ENCODE results near the gene BCR.

The BCR gene

GRCh38 chr22:23269441-23270211, 89.3 kb downstream of the BCR start:
- no peak for TF ChIP-seq CTCF (IDR thresholded peaks at IDR 0.05; ENCODE audit: borderline replicate concordance, insufficient read depth, low read depth, low read length)
- H3K4me3 ChIP-seq (ENCODE audit: low read depth, low read length), result no peak overlapping the region

GRCh38 chr22:23270212-23270733, 90.0 kb downstream of the BCR start:
- TF ChIP-seq CTCF (IDR thresholded peaks at IDR 0.05; ENCODE audit: borderline replicate concordance, insufficient read depth, low read depth, low read length), result no peak
- H3K4me3 ChIP-seq (ENCODE audit: low read depth, low read length), result no peak overlapping the region

- no peak overlapping the region for H3K4me3 ChIP-seq (ENCODE audit: low read depth, low read length)
- TF ChIP-seq CTCF (IDR thresholded peaks at IDR 0.05; ENCODE audit: borderline replicate concordance, insufficient read depth, low read depth, low read length), result no peak
Observed at GRCh38 chr22:23270798-23271596, 90.7 kb downstream of the BCR start.

- no peak overlapping the region for H3K4me3 ChIP-seq (ENCODE audit: low read depth, low read length)
- TF ChIP-seq CTCF (IDR thresholded peaks at IDR 0.05; ENCODE audit: borderline replicate concordance, insufficient read depth, low read depth, low read length), result no peak
Observed at GRCh38 chr22:23271597-23271908, 91.2 kb downstream of the BCR start.

GRCh38 chr22:23272371-23272770, 92.1 kb downstream of the BCR start:
- H3K4me3 ChIP-seq (ENCODE audit: low read depth, low read length), result no peak overlapping the region
- no peak for TF ChIP-seq CTCF (IDR thresholded peaks at IDR 0.05; ENCODE audit: borderline replicate concordance, insufficient read depth, low read depth, low read length)

GRCh38 chr22:23272834-23273233, 92.5 kb downstream of the BCR start:
- H3K4me3 ChIP-seq (ENCODE audit: low read depth, low read length), result no peak overlapping the region
- TF ChIP-seq CTCF (IDR thresholded peaks at IDR 0.05; ENCODE audit: borderline replicate concordance, insufficient read depth, low read depth, low read length), result no peak
